GM18870 (cell line): ENCODE measurements around the gene SSUH2.

ENCODE experiments used
- ATAC-seq: cut with Tn5 transposase; IDR thresholded peaks from one replicate; pipeline ENCODE4 v1.9.1; 2021; ENCODE audit warnings: moderate library complexity; ENCODE audit not compliant: unreplicated experiment

Gene SSUH2

GRCh38 chr3:8642001-8642400 lies 2.6 kb downstream of the SSUH2 start:
- no peak for ATAC-seq

- ATAC-seq, result no peak
These were observed 3.1 kb downstream of the SSUH2 start for GRCh38 chr3:8641472-8641871.

DNA sequence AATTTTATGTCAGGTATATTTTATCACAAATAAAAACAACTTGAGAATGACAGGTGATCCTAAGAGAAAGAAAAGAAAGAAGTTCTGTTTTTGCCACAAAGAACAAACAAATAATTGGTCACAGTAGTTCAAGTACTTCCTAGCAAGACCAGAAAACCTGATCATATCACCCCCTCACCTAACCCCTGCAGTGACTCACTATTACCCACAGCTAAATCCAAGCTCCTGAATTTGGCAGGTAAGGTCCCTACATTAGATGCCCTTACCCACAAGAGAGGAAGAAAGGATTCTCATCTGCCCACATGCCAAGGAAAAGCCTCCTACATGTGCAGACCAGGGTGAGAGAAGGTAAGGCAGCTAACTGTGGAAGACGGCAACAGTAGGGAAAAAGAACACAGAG lies 4.4 kb downstream of the SSUH2 start:
- no peak for ATAC-seq

DNA sequence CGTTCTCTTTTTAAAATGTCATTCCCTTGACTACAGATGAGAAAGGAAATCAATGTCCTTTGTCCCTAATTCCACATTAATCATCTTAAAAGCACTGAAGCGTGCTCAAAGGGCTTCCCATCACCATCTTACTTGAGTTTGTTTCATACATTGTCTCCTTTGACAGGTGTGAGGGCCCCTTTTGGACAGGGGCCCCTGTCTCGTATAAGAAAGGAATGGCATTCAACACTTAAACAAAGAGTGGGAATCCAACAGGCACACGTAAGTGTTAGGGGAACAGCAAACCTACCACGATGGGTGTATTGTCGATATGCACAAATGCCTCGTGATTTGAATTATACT lies 5.0 kb downstream of the SSUH2 start:
- no peak for ATAC-seq

- no peak for ATAC-seq
These were observed 5.5 kb downstream of the SSUH2 start for GRCh38 chr3:8638994-8639658.

- no peak for ATAC-seq
These were observed 7.2 kb downstream of the SSUH2 start for GRCh38 chr3:8637348-8637747.

DNA sequence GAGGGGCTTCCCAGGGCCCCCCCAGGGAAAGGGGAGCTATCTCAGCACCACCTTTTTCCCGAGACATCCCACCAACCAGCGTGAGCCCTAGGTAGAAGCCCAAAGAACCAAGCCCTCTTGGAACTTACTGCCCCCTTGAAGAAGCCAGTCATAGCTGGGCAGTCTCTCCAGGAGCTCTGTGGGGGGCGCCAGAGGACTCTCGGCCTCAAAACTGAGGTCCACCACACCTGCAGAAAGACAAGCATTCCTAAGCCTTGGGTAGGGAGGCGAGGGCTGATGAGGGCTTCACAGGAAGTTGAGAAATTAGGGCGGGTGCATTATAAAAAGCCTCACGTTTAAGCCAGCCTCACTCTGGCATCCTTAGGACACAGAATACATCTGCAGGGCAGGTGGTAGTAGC lies 9.0 kb downstream of the SSUH2 start:
- no peak for ATAC-seq

DNA sequence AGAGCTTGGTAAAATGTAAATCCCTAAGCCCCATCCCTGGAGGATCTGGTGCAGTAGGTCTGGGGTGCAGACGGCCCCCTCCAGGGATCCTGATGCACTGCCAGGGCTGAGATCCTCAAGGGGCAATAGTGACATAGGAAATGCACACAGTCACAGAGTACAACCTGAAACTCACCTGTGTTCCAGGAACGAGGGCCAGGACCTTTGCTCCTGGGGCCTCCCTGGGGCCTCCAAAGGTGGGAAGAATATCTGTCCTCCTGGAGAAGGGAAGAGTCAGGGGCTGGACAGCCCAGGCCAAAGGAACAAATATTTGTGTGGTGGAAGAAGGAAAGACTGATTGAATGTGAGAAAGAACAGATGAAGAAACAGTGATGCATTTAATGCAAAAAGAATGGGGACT lies 9.5 kb downstream of the SSUH2 start:
- no peak for ATAC-seq

DNA sequence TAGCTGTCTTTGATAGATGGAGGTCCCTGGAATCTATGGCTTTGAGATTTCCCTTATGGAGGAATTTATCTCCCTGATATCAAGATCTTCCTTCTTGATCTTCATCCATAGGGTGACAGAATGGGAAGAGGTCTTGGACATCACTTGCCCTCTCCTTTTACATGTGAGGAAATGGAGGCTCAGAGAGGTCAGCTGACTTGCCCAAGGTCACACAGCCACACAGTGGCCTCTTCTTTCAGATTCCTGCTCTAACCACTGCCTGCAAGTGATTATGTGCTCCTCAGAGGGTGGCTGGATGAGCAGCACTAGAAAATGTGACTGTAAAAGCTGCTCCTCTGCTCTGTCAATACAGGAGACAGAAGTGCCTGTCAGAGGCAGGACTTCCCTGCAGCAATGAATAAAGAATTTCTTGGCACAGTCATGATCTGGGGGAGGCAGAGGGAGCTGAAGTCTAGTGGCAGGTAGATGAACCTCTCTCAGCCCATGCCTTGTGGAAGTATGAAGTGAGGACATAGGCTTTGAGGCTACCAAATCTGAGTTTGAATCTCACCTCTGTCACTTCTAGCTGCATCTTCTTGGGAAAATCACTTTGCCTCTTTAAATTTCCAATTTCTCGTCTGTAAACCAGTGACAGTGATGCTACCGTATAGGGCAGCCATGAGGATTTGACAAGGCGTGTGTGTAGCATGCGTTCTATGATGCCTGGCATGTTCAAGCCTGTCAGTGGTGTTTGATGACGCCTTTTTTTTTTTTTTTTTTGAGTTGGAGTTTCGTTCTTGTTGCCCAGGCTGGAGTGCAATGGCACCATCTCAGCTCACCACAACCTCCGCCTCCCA lies 12.0 kb downstream of the SSUH2 start:
- no peak for ATAC-seq

GRCh38 chr3:8631661-8632060 lies 12.9 kb downstream of the SSUH2 start:
- no peak for ATAC-seq

GRCh38 chr3:8629151-8630021 lies 15.2 kb downstream of the SSUH2 start:
- peak; percentile 69 for ATAC-seq

DNA sequence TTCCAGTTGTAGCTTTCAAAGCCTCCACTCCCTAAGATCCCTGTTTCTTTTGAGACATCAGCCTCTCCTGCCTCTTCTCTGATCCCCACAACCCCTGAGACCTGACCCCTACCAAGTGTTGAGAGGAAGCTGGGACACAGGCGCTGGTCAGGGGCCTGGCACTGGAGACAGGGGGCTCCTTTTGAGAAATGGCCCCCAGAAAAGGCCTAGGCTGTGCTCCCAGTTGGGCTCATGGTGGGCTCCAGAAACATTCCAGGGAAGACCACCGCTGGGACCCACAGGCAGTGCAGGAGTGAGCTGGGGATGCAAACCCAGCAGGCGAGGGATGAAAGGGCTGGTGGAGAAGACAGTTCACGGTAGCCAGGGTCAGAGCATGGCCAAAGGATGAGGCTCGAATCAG lies 16.6 kb downstream of the SSUH2 start:
- ATAC-seq, result no peak

DNA sequence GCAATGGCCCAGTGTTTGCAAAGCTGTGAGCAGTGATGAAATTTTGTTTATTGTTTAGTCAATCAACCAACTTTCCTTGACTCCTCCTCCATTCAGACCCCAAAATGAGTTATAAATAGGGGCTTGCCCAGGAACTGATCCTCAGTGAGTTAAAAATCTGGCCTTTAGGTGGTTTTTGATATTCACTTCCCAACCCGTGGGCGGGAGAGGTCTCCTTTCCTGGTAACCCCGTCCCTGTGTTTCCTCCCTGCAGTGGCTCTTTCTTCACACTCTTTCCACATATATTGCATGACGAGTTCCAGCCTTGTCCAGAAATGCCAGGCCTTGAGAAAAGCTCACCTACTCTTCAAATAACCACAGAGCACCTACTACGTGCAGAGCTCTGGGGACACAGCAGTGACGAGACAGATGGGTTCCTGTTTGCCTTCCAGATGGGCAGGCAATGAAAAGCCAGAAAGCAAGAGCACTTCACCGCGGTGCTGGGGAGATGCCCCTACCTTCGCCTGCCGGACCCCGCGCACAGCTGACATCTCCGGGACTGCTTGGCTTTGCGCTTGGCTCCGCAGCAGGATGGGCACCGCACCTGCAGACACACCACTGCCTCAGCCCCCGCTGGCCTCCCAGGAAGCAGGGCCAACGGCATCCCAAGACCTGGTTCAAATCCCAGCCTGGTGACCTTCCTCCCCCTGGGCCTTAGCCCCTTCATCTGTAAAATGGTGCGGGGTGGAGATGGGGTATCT lies 17.2 kb downstream of the SSUH2 start:
- no peak for ATAC-seq

DNA sequence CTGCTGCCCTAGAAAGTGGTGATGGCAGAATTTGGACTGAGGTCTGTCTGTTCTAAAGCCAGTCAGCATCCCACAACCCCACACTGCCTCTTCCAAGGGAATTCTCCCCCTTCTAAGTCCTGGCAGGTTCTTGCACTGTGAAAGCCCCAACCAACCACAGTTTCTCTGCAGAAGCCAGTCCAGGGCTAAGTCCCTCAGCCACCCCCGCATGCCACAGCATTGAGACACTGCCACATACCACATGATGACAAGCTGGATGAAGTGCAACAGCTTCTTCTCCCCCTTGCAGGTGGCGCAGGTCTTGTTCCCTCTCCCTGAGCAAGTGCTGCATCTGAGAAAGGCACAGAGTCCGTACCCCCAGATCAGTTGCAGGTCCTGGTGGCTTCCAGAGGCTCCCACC lies 18.6 kb downstream of the SSUH2 start:
- ATAC-seq, result no peak

DNA sequence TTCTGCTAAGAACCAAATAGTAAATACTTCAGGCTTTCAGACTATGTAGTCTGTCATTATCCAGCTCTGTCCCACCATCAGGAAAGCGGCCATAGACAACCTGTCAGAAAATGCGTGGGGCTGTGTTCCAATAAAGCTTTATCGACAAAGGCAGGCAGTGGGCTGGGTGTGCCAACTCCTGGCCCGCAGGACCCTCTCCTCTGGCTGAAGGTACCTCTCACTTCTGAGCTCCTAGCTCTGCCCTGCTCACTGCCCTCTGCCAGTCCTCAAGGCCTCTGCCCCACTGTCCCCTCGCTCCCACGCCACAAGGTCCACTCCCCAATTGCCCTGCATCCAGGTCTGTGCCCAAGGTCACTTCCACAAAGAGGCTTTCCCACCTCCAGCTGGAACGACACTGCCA lies 20.0 kb downstream of the SSUH2 start:
- no peak for ATAC-seq

GRCh38 chr3:8623741-8624140 lies 20.9 kb downstream of the SSUH2 start:
- no peak for ATAC-seq

GRCh38 chr3:8622873-8623691 lies 21.5 kb downstream of the SSUH2 start:
- ATAC-seq, result peak; percentile 78

GRCh38 chr3:8621872-8622271 lies 22.7 kb downstream of the SSUH2 start:
- ATAC-seq, result no peak

DNA sequence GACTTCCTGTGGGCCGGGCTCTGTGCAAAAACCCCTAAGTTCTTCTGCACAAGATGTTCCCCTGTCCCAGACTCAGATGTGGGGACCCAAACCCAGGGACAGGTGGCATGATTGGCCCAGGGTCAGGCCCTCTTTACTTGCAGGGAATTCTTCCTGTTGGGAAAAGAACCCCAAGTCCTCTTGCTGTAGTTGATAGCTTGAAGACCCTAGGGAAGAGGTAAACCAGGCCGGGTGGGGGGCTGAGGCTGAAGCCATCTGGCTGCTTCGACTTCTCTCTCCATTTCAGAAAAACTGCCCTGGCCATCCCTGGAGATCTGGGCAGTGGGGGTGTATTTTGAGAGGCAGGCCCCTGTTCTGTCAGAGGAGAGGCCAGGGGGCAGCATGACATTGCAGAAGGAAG lies 23.5 kb downstream of the SSUH2 start:
- ATAC-seq, result no peak

DNA sequence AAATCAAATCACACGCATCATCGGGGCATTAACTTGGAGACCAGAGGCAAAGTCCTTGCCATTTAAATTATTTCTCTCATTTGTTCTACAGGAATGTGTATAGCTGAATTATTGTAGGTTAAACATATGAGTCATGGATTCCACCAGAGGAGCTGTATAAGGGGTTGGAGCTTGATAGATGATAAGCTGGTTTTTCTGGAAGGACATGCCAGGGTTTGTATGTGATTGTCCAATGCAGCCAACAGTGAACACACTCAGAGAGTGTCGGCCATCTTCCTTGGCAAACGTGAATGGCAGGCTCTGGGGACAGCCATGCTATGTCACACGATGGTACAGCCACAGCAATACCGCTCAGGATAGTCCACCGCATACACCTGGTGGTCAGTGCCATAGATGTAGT lies 25.1 kb downstream of the SSUH2 start:
- ATAC-seq, result no peak
